ENCODE results near the gene IP6K3.

The IP6K3 gene

DNA sequence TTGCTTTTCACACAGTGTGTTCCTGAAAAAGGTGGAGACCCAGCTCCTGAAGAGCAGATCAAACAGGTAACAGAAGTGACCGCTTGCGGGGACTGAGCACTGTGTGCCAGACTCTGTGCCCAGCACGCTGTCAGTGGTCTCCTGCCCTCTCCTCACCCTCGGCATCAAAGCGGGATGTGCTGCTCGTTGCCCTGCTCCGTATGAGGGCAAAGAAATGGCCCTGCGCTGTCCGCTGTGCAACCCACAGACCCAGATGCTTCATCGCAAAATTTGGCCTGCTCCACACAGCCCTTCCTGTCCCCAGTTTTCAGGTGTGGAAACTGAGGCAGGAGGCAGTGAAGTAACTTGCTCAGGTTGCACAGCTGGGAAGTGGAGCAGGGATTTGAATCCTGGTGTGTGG lies 48.9 kb downstream of the IP6K3 start:
- Histone ChIP-seq H3K27me3 (ENCODE audit: insufficient read depth, low read depth, severe bottlenecking) (no peaks in the 10 kb centered on the region), H3K36me3 (peaks cover 93% of the 10 kb centered on the region), H3K4me3 (ENCODE audit: low read depth, low read length) (no peak overlapping the region), H3K27ac (peak overlapping the region; percentile 89), H3K9me3 (ENCODE audit: severe bottlenecking) (no peaks in the 10 kb centered on the region)
- no peak for DNase-seq
- TF ChIP-seq, protein P1, sequence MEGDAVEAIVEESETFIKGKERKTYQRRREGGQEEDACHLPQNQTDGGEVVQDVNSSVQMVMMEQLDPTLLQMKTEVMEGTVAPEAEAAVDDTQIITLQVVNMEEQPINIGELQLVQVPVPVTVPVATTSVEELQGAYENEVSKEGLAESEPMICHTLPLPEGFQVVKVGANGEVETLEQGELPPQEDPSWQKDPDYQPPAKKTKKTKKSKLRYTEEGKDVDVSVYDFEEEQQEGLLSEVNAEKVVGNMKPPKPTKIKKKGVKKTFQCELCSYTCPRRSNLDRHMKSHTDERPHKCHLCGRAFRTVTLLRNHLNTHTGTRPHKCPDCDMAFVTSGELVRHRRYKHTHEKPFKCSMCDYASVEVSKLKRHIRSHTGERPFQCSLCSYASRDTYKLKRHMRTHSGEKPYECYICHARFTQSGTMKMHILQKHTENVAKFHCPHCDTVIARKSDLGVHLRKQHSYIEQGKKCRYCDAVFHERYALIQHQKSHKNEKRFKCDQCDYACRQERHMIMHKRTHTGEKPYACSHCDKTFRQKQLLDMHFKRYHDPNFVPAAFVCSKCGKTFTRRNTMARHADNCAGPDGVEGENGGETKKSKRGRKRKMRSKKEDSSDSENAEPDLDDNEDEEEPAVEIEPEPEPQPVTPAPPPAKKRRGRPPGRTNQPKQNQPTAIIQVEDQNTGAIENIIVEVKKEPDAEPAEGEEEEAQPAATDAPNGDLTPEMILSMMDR (IDR thresholded peaks at IDR 0.05; ENCODE audit: low read depth, low read length): no peak

DNA sequence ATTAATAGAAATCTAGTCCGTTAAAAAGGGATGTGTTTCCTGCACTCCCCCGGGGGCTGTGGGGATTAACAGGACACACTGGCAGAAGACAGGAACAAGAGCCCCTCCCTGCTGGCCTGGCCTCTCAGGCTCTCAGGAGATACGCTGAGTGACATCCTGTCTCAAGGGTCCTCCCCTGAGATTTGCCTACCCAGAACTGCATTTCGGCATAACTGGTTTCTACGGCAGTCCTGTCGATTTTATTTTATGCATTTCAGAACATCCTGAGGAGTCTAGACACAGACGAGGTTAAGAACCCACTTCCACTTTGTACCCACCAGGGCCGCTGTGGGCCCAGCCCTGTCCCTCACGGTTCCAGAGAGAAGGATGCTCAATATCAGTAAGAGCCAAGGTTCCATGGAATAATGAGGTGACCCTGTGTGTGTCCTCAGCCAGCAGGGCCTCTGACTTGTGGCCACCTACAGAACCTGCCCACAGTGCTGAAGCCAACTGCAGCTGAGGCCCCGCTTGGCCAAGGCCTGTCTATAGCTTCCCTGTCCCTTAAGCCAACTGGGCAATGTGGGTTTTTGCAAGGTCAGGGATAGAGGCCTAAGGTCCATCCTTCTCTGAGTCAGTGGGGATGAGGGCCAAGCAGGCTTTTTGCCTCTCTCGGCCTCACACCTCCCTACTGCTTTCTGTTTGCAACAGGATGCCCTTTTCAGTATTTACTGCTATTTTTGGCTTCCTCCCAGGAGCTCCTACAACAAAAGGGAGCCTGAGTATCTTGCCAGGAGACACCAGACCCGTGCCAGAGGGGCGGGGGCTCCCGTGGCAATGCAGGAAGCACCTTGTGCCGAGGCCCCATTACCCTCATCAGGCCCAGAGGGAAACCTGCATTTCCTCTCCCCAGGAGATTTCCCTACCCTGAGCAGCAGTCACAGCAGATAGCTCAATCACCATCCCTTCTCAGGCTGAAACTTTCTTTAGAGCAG lies 49.9 kb downstream of the IP6K3 start:
- H3K27me3 ChIP-seq (ENCODE audit: insufficient read depth, low read depth, severe bottlenecking): no peaks in the 10 kb centered on the region
- H3K36me3 ChIP-seq: peaks cover 94% of the 10 kb centered on the region
- no peak overlapping the region for H3K4me3 ChIP-seq (ENCODE audit: low read depth, low read length)
- H3K9me3 ChIP-seq (ENCODE audit: severe bottlenecking): no peaks in the 10 kb centered on the region
- TF ChIP-seq, protein P1 (IDR thresholded peaks at IDR 0.05; ENCODE audit: low read depth, low read length): no peak
- peak overlapping the region; percentile 89 for H3K27ac ChIP-seq
- peak; percentile 79 for DNase-seq

DNA sequence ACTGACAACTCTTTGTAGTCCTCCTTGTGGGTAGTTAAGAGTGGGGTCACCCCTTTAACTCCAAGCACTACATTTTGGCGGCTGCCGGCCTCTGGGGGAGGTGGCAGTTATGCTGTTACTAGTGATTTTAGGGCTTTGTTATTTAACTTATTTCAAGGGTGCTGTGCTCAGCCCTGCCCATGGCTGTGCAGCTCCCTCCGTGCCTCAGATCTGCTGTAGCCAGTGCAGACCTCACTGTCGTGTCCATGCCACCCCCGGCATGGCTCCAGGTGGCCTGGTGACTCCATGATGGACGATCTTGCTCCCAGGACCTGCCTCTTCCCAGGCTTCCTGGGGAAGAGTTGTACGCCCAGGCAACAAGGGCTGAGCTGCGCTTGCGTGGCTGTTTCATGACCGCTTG lies 50.6 kb downstream of the IP6K3 start:
- peak overlapping the region; percentile 89 for H3K27ac ChIP-seq

DNA sequence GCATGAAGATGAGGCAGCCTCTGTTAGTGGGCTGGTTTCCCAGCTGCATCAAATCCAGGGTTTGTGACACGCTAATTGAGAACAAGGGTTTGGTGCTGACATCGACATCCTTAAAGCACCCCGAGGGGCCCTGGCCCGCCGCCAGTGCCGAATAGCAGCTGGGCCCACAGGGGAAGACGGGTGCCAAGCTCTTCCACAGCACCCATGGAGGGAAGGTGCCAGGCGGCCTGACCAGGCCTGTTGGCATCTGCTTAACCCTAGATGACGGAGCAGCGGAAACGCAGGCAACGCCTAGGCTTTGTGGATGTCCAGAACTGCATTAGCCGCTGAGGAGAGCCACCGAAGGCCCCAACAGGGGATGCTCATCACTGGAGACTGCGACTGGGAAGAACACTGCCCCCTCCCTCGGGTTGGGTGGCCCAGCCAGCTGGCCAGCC lies 51.2 kb downstream of the IP6K3 start:
- Histone ChIP-seq H3K27ac (peak overlapping the region; percentile 89), H3K4me3 (ENCODE audit: low read depth, low read length) (no peak overlapping the region), H3K9me3 (ENCODE audit: severe bottlenecking) (no peaks in the 10 kb centered on the region), H3K36me3 (peaks cover 94% of the 10 kb centered on the region), H3K27me3 (ENCODE audit: insufficient read depth, low read depth, severe bottlenecking) (no peaks in the 10 kb centered on the region)
- TF ChIP-seq, protein P1 (IDR thresholded peaks at IDR 0.05; ENCODE audit: low read depth, low read length): no peak
- DNase-seq: no peak

More for the DNA sequence above, 50.6 kb downstream of the IP6K3 start:
- no peak overlapping the region for H3K4me3 ChIP-seq (ENCODE audit: low read depth, low read length)
- no peaks in the 10 kb centered on the region for H3K27me3 ChIP-seq (ENCODE audit: insufficient read depth, low read depth, severe bottlenecking)
- H3K9me3 ChIP-seq (ENCODE audit: severe bottlenecking): no peaks in the 10 kb centered on the region
- TF ChIP-seq, protein P1 (IDR thresholded peaks at IDR 0.05; ENCODE audit: low read depth, low read length): no peak
- H3K36me3 ChIP-seq: peaks cover 94% of the 10 kb centered on the region
- peak; percentile 45 for DNase-seq

DNA sequence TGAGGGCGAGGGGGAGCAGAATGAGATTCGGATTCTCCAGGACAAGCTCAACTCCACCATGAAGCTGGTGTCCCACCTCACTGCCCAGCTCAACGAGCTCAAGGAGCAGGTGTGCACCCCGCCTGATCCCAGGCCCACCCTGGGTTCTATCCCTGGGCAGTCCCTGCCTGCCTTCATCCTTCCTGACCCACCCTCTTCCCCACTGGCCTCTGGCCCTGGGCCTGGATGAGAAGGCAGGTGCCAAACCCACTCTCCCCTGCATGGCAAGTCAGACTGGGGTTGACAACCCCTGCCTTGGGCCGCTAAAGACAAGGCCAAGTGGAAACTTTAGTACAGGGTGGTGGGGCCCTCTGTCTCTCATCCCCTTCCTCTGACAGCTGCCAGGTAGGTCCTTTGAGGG lies 51.7 kb downstream of the IP6K3 start:
- Histone ChIP-seq H3K9me3 (ENCODE audit: severe bottlenecking) (no peaks in the 10 kb centered on the region), H3K27me3 (ENCODE audit: insufficient read depth, low read depth, severe bottlenecking) (no peaks in the 10 kb centered on the region), H3K27ac (peak overlapping the region; percentile 89), H3K36me3 (peaks cover 93% of the 10 kb centered on the region), H3K4me3 (ENCODE audit: low read depth, low read length) (no peak overlapping the region)
- TF ChIP-seq, protein P1 (IDR thresholded peaks at IDR 0.05; ENCODE audit: low read depth, low read length): no peak
- peak; percentile 41 for DNase-seq
